Natural killer cell (primary cell): ENCODE data around the gene SLCO1B3. TPM values are rescaled to one million over a fixed set of nuclear protein-coding genes. Genes with fewer than 3 reads are reported as not detected.

Experiments
- ATAC-seq, 3 donors: fragments of 150-1000 bp in 2 of 3; fragments of 200-7000 bp in 1 of 3; cut with Tn5 transposase; 1 replicate in 1 of 3; 2 replicates in 2 of 3; pipeline ENCODE4 v1.10.0; 2021; ENCODE audit warnings: mild to moderate bottlenecking in 2 of 3, moderate library complexity in 2 of 3
- DNase-seq, 2 donors: peaks; one replicate each; pipeline versions ENCODE4 v3.0.0 to v3.0.0-alpha.2; 2013 to 2021; ENCODE audit warnings: mixed read lengths in 1 of 2
- H3K27ac ChIP-seq: one replicate; pipeline ENCODE4 v1.5.1; 2013; ENCODE audit warnings: mild to moderate bottlenecking, low read length
- H3K27me3 ChIP-seq: one replicate; pipeline ENCODE4 v1.6.1; 2013; ENCODE audit warnings: low read length; ENCODE audit not compliant: control insufficient read depth, insufficient read depth
- H3K36me3 ChIP-seq: one replicate; pipeline ENCODE4 v1.6.1; 2013; ENCODE audit warnings: low read length; ENCODE audit not compliant: control insufficient read depth, insufficient read depth
- H3K4me1 ChIP-seq: one replicate; pipeline ENCODE4 v1.6.1; 2013; ENCODE audit warnings: low read length; ENCODE audit not compliant: control insufficient read depth, insufficient read depth
- H3K4me3 ChIP-seq: one replicate; pipeline ENCODE4 v1.5.1; 2013; ENCODE audit warnings: low read length
- H3K9me3 ChIP-seq: one replicate; pipeline ENCODE4 v1.6.1; 2013; ENCODE audit warnings: low read length; ENCODE audit not compliant: control insufficient read depth, insufficient read depth
- H3K27ac Mint-ChIP-seq, 2 donors: one replicate each; pipeline ENCODE4 v1.8.0; 2022; ENCODE audit warnings: mild to moderate bottlenecking in 2 of 2, mixed read lengths in 2 of 2, moderate library complexity in 1 of 2
- H3K27me3 Mint-ChIP-seq, 2 donors: one replicate each; pipeline ENCODE4 v1.8.0; 2022; ENCODE audit warnings: low read depth in 2 of 2, mixed read lengths in 2 of 2
- H3K36me3 Mint-ChIP-seq: one replicate; pipeline ENCODE4 v1.8.0; 2022; ENCODE audit warnings: mixed read lengths
- H3K4me1 Mint-ChIP-seq, 2 donors: one replicate each; pipeline ENCODE4 v1.8.0; 2022; ENCODE audit warnings: mixed read lengths in 2 of 2
- H3K4me3 Mint-ChIP-seq: one replicate; pipeline ENCODE4 v1.8.0; 2022; ENCODE audit warnings: mild to moderate bottlenecking, moderate library complexity, mixed read lengths
- H3K9me3 Mint-ChIP-seq, 2 donors: one replicate each; pipeline ENCODE4 v1.8.0; 2022; ENCODE audit warnings: mixed read lengths in 2 of 2
- CTCF ChIP-seq: fragments of 200-600 bp; IDR thresholded peaks from one replicate; pipeline ENCODE4 v1.8.0; 2022; ENCODE audit warnings: antibody characterized with exemption
- WGBS: methylation state at CpG from one replicate; pipeline ENCODE4 v1.1.7; 2013; ENCODE audit warnings: missing lambda C conversion rate; ENCODE audit not compliant: insufficient coverage; 5-methylcytosine and 5-hydroxymethylcytosine counted together
- intact Hi-C: fragments of 100-400 bp; cut with micrococcal nuclease; formaldehyde crosslinking; loops from one replicate; pipeline ENCODE4 v1.14.2; 2022
- total RNA-seq, 4 donors: library from RNA; stranded (reverse); fragments of 120-200 nt in 1 of 4; gene quantifications; one replicate each; pipeline versions ENCODE4 v1.2.3 to v1.2.4, GENCODE V29; 2013 to 2022

SLCO1B3 gene
- total RNA-seq, 3 donors from 2014 or later (not counting 1 experiment from before 2014, with no cell fraction given), result not detected

GRCh38 chr12:20865873-20866272 lies 55.4 kb downstream of the SLCO1B3 start:
- Histone ChIP-seq H3K4me1 (no peaks in the 10 kb centered on the region), H3K9me3 (no peaks in the 10 kb centered on the region), H3K27me3 (no peaks in the 10 kb centered on the region), H3K36me3 (no peaks in the 10 kb centered on the region), H3K4me3 (no peak overlapping the region), H3K27ac (no peak overlapping the region)
- 35% methylated on average over 2 of the region's 2 CpGs for WGBS
- Mint-ChIP-seq H3K4me3 (no peak overlapping the region), H3K36me3 (no peaks in the 10 kb centered on the region), H3K9me3 (peaks cover 18 to 25% of the 10 kb centered on the region in 2 donors), H3K27ac (no peak overlapping the region), H3K27me3 (no peaks in the 10 kb centered on the region), H3K4me1 (no peaks in the 10 kb centered on the region)
- TF ChIP-seq CTCF, result no peak
- intact Hi-C loops, result no loop called here
- ATAC-seq (no peak), DNase-seq (no peak)

GRCh38 chr12:20868277-20868676 lies 57.8 kb downstream of the SLCO1B3 start:
- Mint-ChIP-seq H3K4me3 (no peak overlapping the region), H3K27me3 (no peaks in the 10 kb centered on the region), H3K9me3 (peaks cover 18 to 22% of the 10 kb centered on the region in 2 donors), H3K36me3 (no peaks in the 10 kb centered on the region), H3K27ac (no peak overlapping the region), H3K4me1 (no peaks in the 10 kb centered on the region)
- Histone ChIP-seq H3K27ac (no peak overlapping the region), H3K36me3 (no peaks in the 10 kb centered on the region), H3K9me3 (no peaks in the 10 kb centered on the region), H3K4me1 (no peaks in the 10 kb centered on the region), H3K4me3 (no peak overlapping the region), H3K27me3 (no peaks in the 10 kb centered on the region)
- no peak for ATAC-seq
- WGBS, result 90% methylated on average over 1 of the region's 2 CpGs
- TF ChIP-seq CTCF, result no peak
- intact Hi-C loops, result no loop called here
- DNase-seq, result no peak

- ATAC-seq (no peak), DNase-seq (no peak)
- Histone ChIP-seq H3K36me3 (no peaks in the 10 kb centered on the region), H3K27ac (no peak overlapping the region), H3K4me1 (no peaks in the 10 kb centered on the region), H3K27me3 (no peaks in the 10 kb centered on the region), H3K9me3 (no peaks in the 10 kb centered on the region), H3K4me3 (no peak overlapping the region)
- Mint-ChIP-seq H3K4me1 (no peaks in the 10 kb centered on the region), H3K4me3 (no peak overlapping the region), H3K27ac (no peak overlapping the region), H3K36me3 (no peaks in the 10 kb centered on the region), H3K9me3 (peaks cover 11 to 20% of the 10 kb centered on the region in 2 donors), H3K27me3 (no peaks in the 10 kb centered on the region)
- intact Hi-C loops, result no loop called here
- TF ChIP-seq CTCF, result no peak
Measured at GRCh38 chr12:20883288-20883687, 72.8 kb downstream of the SLCO1B3 start.

- Mint-ChIP-seq H3K9me3 (peaks cover 11 to 20% of the 10 kb centered on the region in 2 donors), H3K36me3 (no peaks in the 10 kb centered on the region), H3K27ac (no peak overlapping the region), H3K4me3 (no peak overlapping the region), H3K4me1 (no peaks in the 10 kb centered on the region), H3K27me3 (no peaks in the 10 kb centered on the region)
- Histone ChIP-seq H3K27ac (no peak overlapping the region), H3K4me3 (no peak overlapping the region), H3K9me3 (no peaks in the 10 kb centered on the region), H3K27me3 (no peaks in the 10 kb centered on the region), H3K4me1 (no peaks in the 10 kb centered on the region), H3K36me3 (no peaks in the 10 kb centered on the region)
- ATAC-seq (no peak), DNase-seq (no peak)
- WGBS, result no CpG with 5 or more reads among the region's 1 CpG
- intact Hi-C loops, result no loop called here
- TF ChIP-seq CTCF, result no peak
Measured at GRCh38 chr12:20885116-20885515, 74.6 kb downstream of the SLCO1B3 start.
